GM23248 (cell line): ENCODE results near the gene CLDN12. TPM values are rescaled to one million over a fixed set of nuclear protein-coding genes. Genes with fewer than 3 reads are reported as not detected.

ENCODE experiments used
- DNase-seq: peaks from one replicate; pipeline ENCODE4 v3.0.0-alpha.2; 2015
- H2AFZ ChIP-seq: fragments of 200-600 bp; sonication (generic); 2 replicates; pipeline ENCODE4 v1.6.1; 2016; ENCODE audit warnings: antibody characterized with exemption
- H3F3A ChIP-seq: fragments of 200-600 bp; sonication (generic); 2 replicates; pipeline ENCODE4 v1.6.1; 2016; ENCODE audit warnings: mild to moderate bottlenecking, antibody characterized with exemption, mixed run types; ENCODE audit not compliant: insufficient read depth
- H3K27ac ChIP-seq: fragments of 200-600 bp; sonication (generic); 2 replicates; pipeline ENCODE4 v1.5.1; 2016; ENCODE audit warnings: mild to moderate bottlenecking
- H3K27me3 ChIP-seq: fragments of 200-600 bp; sonication (generic); replicated peaks from 2 replicates; pipeline ENCODE4 v1.6.1; 2016; ENCODE audit warnings: mild to moderate bottlenecking; ENCODE audit not compliant: insufficient read depth
- H3K36me3 ChIP-seq: fragments of 200-600 bp; sonication (generic); 2 replicates; pipeline ENCODE4 v1.6.1; 2016; ENCODE audit warnings: low read depth, mild to moderate bottlenecking
- H3K4me1 ChIP-seq: fragments of 200-600 bp; sonication (generic); 2 replicates; pipeline ENCODE4 v1.6.1; 2016; ENCODE audit warnings: mild to moderate bottlenecking; ENCODE audit not compliant: insufficient read depth
- H3K4me2 ChIP-seq: fragments of 200-600 bp; sonication (generic); one replicate; pipeline ENCODE4 v1.6.1; 2016; ENCODE audit warnings: mild to moderate bottlenecking; ENCODE audit not compliant: unreplicated experiment
- H3K4me3 ChIP-seq: fragments of 200-600 bp; sonication (generic); 2 replicates; pipeline ENCODE4 v1.5.1; 2016; ENCODE audit warnings: mild to moderate bottlenecking
- H3K79me2 ChIP-seq: fragments of 200-600 bp; sonication (generic); 2 replicates; pipeline ENCODE4 v1.6.1; 2016; ENCODE audit warnings: mild to moderate bottlenecking; ENCODE audit not compliant: insufficient read depth
- H3K9ac ChIP-seq: fragments of 200-600 bp; sonication (generic); 2 replicates; pipeline ENCODE4 v1.6.1; 2016; ENCODE audit warnings: mild to moderate bottlenecking
- H3K9me2 ChIP-seq: fragments of 200-600 bp; sonication (generic); 2 replicates; pipeline ENCODE4 v1.6.1; 2016; ENCODE audit warnings: mixed run types, mild to moderate bottlenecking, moderate library complexity; ENCODE audit not compliant: insufficient read depth
- H3K9me3 ChIP-seq: fragments of 200-600 bp; sonication (generic); one replicate; pipeline ENCODE4 v1.6.1; 2017; ENCODE audit warnings: low read depth
- H4K20me1 ChIP-seq: fragments of 200-600 bp; sonication (generic); 2 replicates; pipeline ENCODE4 v1.6.0; 2016; ENCODE audit not compliant: insufficient read depth
- EZH2 ChIP-seq: fragments of 200-600 bp; sonication (generic); IDR thresholded peaks from 2 replicates; pipeline ENCODE4 v1.6.1; 2018; ENCODE audit warnings: antibody characterized with exemption, mild to moderate bottlenecking; ENCODE audit not compliant: insufficient read depth, poor library complexity, severe bottlenecking
- EZH2phosphoT487 ChIP-seq: fragments of 200-600 bp; sonication (generic); IDR thresholded peaks from 2 replicates; pipeline ENCODE4 v1.6.1; 2018; ENCODE audit warnings: antibody characterized with exemption, moderate library complexity, mild to moderate bottlenecking, low read depth; ENCODE audit not compliant: insufficient read depth
- WGBS, 2 experiments: methylation state at CpG; one replicate each; pipeline ENCODE4 v1.1.6; 2015 to 2017; ENCODE audit warnings: low lambda C conversion rate in 2 of 2, low coverage in 1 of 2; ENCODE audit errors: missing lambda C conversion rate in 2 of 2; 5-methylcytosine and 5-hydroxymethylcytosine counted together
- in situ Hi-C: fragments of 300-500 bp; cut with MboI; formaldehyde crosslinking; loops from 2 replicates; pipeline ENCODE4 v1.15.0; 2020
- polyA plus RNA-seq: library from polyadenylated mRNA; unstranded; fragments of >200 nt; fragmentation: Nextera tagmentation; extraction: Ambion mirVana; gene quantifications from 2 replicates; pipeline ENCODE4 v1.2.1, GENCODE V29; 2016
- total RNA-seq: library from RNA; depleted of rRNA; stranded (reverse); fragments of >200 nt; shearing (Covaris generic); gene quantifications from 2 replicates; pipeline ENCODE4 v1.2.3, GENCODE V29; 2014

The CLDN12 gene
- total and polyA plus RNA-seq, 2 experiments from 2014 or later = 24.3 to 35.6 TPM

DNA sequence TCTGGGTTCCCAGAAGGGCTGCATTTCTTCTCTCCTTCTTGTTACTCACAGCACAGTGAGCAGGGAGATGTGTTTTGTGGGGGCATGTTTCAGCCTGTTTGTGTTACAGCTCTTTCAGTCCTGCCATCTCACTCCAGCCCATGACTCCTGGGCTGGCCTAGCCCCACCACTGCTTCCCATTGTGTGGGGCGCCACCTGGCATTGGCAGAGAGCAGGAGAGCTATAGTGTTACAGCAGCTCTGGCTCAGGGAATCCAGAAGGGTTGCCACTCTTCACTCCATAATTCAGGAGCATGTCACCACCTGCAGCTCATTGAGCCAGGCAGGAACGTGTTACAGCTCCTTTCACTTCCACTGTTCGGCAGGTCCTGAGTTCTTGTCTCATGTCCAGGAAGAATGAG lies 30.0 kb downstream of the CLDN12 start:
- Histone ChIP-seq H3K27me3 (no peaks in the 10 kb centered on the region), H3K27ac (no peak overlapping the region), H3K36me3 (no peaks in the 10 kb centered on the region), H3K79me2 (no peaks in the 10 kb centered on the region), H2AFZ (no peak overlapping the region), H3K9me2 (no peaks in the 10 kb centered on the region), H3K9ac (no peak overlapping the region), H3K4me1 (no peaks in the 10 kb centered on the region), H3K4me2 (no peak overlapping the region), H4K20me1 (no peaks in the 10 kb centered on the region), H3K9me3 (no peaks in the 10 kb centered on the region), H3K4me3 (no peak overlapping the region), H3F3A (no peaks in the 10 kb centered on the region)
- no peak for TF ChIP-seq EZH2
- TF ChIP-seq EZH2phosphoT487 = no peak
- 90% methylated on average over 3 of the region's 3 CpGs for WGBS, 2 experiments
- in situ Hi-C loops = loop anchor here (10.0 kb wide), 1 partner anchor 278 kb away; the partner anchor contains the start of gene STEAP1
- no peak for DNase-seq

GRCh38 chr7:90445633-90446032 lies 42.4 kb downstream of the CLDN12 start:
- H3K4me1 ChIP-seq = no peaks in the 10 kb centered on the region
- H2AFZ ChIP-seq = no peak overlapping the region
- H3K27me3 ChIP-seq = no peaks in the 10 kb centered on the region
- no peak for TF ChIP-seq EZH2phosphoT487
- no peak for TF ChIP-seq EZH2
- H3K36me3 ChIP-seq = no peaks in the 10 kb centered on the region
- WGBS, 2 experiments = 46 to 55% methylated on average over 2 of the region's 2 CpGs
- DNase-seq = no peak
- no peaks in the 10 kb centered on the region for H3K9me3 ChIP-seq
- H3K4me3 ChIP-seq = no peak overlapping the region
- no peak overlapping the region for H3K9ac ChIP-seq
- H3K79me2 ChIP-seq = no peaks in the 10 kb centered on the region
- no peak overlapping the region for H3K4me2 ChIP-seq
- H3K9me2 ChIP-seq = no peaks in the 10 kb centered on the region
- H3F3A ChIP-seq = no peaks in the 10 kb centered on the region
- in situ Hi-C loops = no loop called here
- no peaks in the 10 kb centered on the region for H4K20me1 ChIP-seq
- H3K27ac ChIP-seq = no peak overlapping the region

DNA sequence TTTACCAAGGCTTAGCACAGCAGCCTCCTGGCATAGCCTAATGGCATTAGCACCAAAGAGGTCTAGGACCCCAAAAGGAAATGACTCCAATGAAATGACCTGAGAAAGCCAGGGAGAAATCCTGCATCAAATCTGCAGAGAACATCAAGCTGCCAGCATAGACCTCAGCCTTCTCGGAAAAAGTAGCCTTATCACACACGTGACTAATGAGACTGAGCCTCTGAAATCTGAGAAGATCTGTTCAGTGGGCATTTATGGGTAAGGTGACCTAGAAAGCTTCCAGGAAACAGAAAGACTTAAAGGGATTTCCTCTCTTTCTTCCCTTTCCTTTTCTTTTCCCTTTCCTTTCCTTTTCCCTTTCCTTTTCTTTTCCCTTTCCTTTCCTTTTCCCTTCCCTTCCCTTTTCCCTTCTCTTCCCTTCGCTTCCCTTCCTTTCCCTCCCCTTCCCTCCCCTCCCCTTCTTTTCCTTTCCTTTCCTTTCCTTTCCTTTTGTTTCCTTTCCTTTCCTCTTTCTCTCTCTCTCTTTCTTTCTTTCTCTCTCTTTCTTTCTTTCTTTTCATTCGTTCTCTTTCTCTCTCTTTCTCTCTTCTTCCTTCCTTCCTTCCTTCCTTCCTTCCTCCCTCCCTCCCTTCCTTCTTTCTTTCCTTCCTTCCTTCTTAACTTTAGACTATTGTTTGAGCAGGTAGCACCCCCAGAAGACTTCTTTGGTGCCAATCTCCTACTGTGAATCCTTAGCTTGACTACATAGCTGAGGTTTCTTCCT lies 43.1 kb downstream of the CLDN12 start:
- no peak overlapping the region for H2AFZ ChIP-seq
- no peaks in the 10 kb centered on the region for H3K9me2 ChIP-seq
- WGBS, 2 experiments = 61 to 68% methylated on average over 4 of the region's 4 CpGs
- H3K27ac ChIP-seq = no peak overlapping the region
- H3K9me3 ChIP-seq = no peaks in the 10 kb centered on the region
- no peaks in the 10 kb centered on the region for H3K36me3 ChIP-seq
- no peaks in the 10 kb centered on the region for H3K4me1 ChIP-seq
- no peak overlapping the region for H3K4me2 ChIP-seq
- no peaks in the 10 kb centered on the region for H3K79me2 ChIP-seq
- no peaks in the 10 kb centered on the region for H4K20me1 ChIP-seq
- H3K9ac ChIP-seq = no peak overlapping the region
- no peak for DNase-seq
- TF ChIP-seq EZH2 (no peak), EZH2phosphoT487 (no peak)
- in situ Hi-C loops = no loop called here
- H3K27me3 ChIP-seq = no peaks in the 10 kb centered on the region
- H3F3A ChIP-seq = no peaks in the 10 kb centered on the region
- no peak overlapping the region for H3K4me3 ChIP-seq

- no peak for TF ChIP-seq EZH2phosphoT487
- TF ChIP-seq EZH2 = no peak
- in situ Hi-C loops = loop anchor here (25.0 kb wide), 1 partner anchor 559 kb away; no protein-coding TSS in a partner anchor
These were observed 50.1 kb downstream of the CLDN12 start for GRCh38 chr7:90453259-90453891.

More at GRCh38 chr7:90453259-90453891, 50.1 kb downstream of the CLDN12 start:
- Histone ChIP-seq H3K4me2 (no peak overlapping the region), H4K20me1 (no peaks in the 10 kb centered on the region), H3K79me2 (no peaks in the 10 kb centered on the region), H2AFZ (no peak overlapping the region), H3K4me3 (no peak overlapping the region), H3K9me3 (no peaks in the 10 kb centered on the region), H3K36me3 (no peaks in the 10 kb centered on the region), H3F3A (no peaks in the 10 kb centered on the region), H3K9me2 (no peaks in the 10 kb centered on the region), H3K4me1 (no peaks in the 10 kb centered on the region), H3K9ac (no peak overlapping the region), H3K27ac (no peak overlapping the region), H3K27me3 (no peaks in the 10 kb centered on the region)
- DNase-seq = no peak
